MM.1S (cell line): ENCODE results near the gene BTBD16.

Experiments used
- CTCF ChIP-seq: fragments of 300-600 bp; sonication (generic); IDR thresholded peaks from 2 replicates; pipeline ENCODE4 v1.5.1; 2016; ENCODE audit warnings: antibody characterized with exemption, low read length, mixed read lengths
- EZH2phosphoT487 ChIP-seq: fragments of 300-600 bp; sonication (generic); IDR thresholded peaks from 2 replicates; pipeline ENCODE4 v1.6.1; 2018; ENCODE audit warnings: antibody characterized with exemption, low read length

DNA sequence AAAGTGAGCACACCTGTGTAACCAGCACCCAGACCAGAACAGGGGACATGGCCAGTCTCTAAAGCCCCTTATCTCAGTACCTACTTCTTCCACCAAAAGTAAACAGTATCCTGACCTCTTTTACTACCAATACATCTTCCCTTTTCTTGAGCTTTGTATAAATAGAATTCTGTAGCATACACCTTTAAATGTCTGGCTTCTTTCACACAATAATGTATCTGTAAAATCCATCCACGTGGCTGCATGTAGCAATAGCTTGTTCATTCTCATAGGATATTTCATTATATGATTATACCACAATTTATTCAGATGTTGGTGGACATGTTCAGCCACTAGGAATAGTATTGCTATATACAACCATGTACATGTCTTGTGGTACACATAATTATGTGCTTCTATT lies 40.6 kb downstream of the BTBD16 start:
- TF ChIP-seq EZH2phosphoT487, result no peak
- TF ChIP-seq CTCF, result no peak
